GM12892 (cell line): ENCODE data around the gene ADNP.

ENCODE experiments used
- POLR2A ChIP-seq: IDR thresholded peaks from 2 replicates; pipeline ENCODE4 v1.6.1; 2011; ENCODE audit warnings: low read depth, low read length, control low read depth
- POLR2AphosphoS5 ChIP-seq: IDR thresholded peaks from 2 replicates; pipeline ENCODE4 v1.6.1; 2011; ENCODE audit warnings: low read depth, low read length, control low read depth
- TAF1 ChIP-seq: IDR thresholded peaks from 2 replicates; pipeline ENCODE4 v1.6.1; 2011; ENCODE audit warnings: low read depth, mild to moderate bottlenecking, control low read depth, low read length, borderline replicate concordance

- no peak for TF ChIP-seq POLR2AphosphoS5
- no peak for TF ChIP-seq POLR2A
- no peak for TF ChIP-seq TAF1
Measured at GRCh38 chr20:50866036-50866685, 65.1 kb downstream of the ADNP start.
